ENCODE results near the gene PXN.

Gene PXN

GRCh38 chr12:120225852-120226640 lies 39.5 kb downstream of the PXN start:
- H3K27ac ChIP-seq: no peak overlapping the region
- H3K4me3 ChIP-seq (ENCODE audit: low read depth, low read length): no peak overlapping the region
- H3K27me3 ChIP-seq (replicated peaks): no peaks in the 10 kb centered on the region
- peaks cover 53% of the 10 kb centered on the region for H3K36me3 ChIP-seq (replicated peaks)
- DNase-seq: no peak
- TF ChIP-seq, protein P1, sequence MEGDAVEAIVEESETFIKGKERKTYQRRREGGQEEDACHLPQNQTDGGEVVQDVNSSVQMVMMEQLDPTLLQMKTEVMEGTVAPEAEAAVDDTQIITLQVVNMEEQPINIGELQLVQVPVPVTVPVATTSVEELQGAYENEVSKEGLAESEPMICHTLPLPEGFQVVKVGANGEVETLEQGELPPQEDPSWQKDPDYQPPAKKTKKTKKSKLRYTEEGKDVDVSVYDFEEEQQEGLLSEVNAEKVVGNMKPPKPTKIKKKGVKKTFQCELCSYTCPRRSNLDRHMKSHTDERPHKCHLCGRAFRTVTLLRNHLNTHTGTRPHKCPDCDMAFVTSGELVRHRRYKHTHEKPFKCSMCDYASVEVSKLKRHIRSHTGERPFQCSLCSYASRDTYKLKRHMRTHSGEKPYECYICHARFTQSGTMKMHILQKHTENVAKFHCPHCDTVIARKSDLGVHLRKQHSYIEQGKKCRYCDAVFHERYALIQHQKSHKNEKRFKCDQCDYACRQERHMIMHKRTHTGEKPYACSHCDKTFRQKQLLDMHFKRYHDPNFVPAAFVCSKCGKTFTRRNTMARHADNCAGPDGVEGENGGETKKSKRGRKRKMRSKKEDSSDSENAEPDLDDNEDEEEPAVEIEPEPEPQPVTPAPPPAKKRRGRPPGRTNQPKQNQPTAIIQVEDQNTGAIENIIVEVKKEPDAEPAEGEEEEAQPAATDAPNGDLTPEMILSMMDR (IDR thresholded peaks at IDR 0.05; ENCODE audit: low read depth, low read length, missing control alignments): peak; percentile 28
- in situ Hi-C loops (cut with HindIII; ENCODE audit: low pct_ligation_motif_present, low sequenced_read_pairs): no loop called here

- Histone ChIP-seq H3K27ac (no peak overlapping the region), H3K36me3 (replicated peaks) (peaks cover 62% of the 10 kb centered on the region), H3K27me3 (replicated peaks) (no peaks in the 10 kb centered on the region), H3K4me3 (ENCODE audit: low read depth, low read length) (no peak overlapping the region)
- in situ Hi-C loops (cut with HindIII; ENCODE audit: low pct_ligation_motif_present, low sequenced_read_pairs): no loop called here
- no peak for DNase-seq
- TF ChIP-seq, protein P1 (IDR thresholded peaks at IDR 0.05; ENCODE audit: low read depth, low read length, missing control alignments): no peak
These were observed 40.4 kb downstream of the PXN start for GRCh38 chr12:120225200-120225558.

DNA sequence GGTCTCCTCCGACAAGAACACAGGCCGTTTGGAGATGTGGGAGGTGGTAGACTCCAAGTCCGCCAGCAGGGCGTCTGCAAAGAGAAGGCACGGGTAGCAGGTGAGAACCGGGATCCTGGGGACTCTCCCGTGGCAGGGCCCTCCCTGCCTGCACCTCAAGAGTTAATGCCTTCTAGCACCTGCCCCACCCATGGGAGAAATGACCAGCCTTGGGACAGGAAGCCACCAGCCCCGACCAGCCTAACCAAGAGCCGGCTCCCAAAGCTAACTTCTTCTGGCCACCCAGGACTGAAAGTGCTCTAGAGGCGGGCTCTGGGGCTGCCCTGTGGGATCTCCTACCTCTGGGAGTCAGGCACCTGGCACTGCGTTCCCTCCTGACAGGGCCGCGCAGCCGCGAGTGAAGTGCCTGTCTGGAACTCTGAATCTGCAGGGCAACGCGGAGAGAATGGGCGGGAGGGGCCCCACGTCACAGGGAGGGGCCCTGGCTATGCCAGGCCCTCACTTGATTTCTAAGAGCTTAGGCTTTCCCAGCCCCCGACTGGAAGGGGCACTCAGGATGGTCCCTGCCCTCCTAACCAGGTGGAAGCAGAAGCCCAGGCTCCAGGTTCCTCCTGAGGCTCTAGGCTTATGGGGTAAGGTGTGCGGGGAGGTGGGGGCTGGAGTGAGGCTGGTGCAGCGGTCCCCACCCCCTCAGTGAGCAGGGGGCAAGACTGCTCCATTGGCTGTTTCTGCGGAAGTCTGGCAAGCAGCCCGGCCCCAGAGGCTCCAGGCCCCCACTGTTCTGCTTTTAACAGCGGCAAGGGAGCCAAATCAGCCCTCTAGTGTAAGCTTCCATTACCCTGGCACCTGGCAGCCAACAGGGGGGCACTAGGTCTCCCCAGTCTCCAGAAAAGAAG lies 41.0 kb downstream of the PXN start:
- Histone ChIP-seq H3K36me3 (replicated peaks) (peaks cover 68% of the 10 kb centered on the region), H3K27me3 (replicated peaks) (no peaks in the 10 kb centered on the region), H3K4me3 (ENCODE audit: low read depth, low read length) (no peak overlapping the region), H3K27ac (no peak overlapping the region)
- DNase-seq: no peak
- in situ Hi-C loops (cut with HindIII; ENCODE audit: low pct_ligation_motif_present, low sequenced_read_pairs): no loop called here
- TF ChIP-seq, protein P1 (IDR thresholded peaks at IDR 0.05; ENCODE audit: low read depth, low read length, missing control alignments): peak; percentile 0

DNA sequence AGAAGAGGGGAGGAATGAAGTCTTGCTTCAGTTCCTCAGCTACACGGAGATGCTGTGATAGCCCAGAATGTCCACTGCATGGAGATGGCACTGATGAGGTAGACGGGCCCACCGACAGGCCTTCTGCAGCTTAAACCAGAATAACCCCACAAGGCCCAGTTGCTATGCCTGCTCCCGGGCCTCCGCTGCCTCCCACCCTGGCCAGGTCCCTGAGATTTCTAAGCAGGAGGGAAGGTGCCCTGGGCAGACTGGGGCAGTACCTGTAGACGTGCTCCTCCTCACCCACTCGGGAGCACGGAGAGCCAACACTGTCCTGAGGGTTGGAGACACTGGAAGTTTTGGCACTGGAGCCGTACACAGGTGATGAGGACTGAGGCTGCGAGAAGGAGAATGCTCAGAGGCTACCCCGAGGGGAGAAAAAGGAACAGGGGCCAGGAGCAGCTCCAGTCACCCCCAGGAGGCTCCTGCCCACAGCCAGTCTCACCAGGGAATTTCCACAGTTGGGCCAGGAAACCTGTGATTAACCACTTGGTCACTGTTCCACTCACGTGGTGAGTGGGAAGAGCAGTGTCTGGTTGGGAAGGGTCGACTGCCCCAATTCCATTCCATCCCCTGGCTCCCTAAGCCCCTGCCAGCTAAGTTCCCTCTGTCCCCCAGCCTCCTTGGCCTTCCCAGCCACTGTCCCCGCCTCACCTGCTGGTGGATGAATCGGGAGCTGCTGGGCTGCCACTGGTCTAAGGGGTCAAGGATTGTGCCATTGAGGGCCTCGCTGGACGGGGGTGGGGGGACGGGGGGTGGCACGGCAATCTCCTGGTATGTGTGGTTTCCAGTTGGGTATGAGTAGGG lies 41.8 kb downstream of the PXN start:
- TF ChIP-seq, protein P1 (IDR thresholded peaks at IDR 0.05; ENCODE audit: low read depth, low read length, missing control alignments): no peak

DNA sequence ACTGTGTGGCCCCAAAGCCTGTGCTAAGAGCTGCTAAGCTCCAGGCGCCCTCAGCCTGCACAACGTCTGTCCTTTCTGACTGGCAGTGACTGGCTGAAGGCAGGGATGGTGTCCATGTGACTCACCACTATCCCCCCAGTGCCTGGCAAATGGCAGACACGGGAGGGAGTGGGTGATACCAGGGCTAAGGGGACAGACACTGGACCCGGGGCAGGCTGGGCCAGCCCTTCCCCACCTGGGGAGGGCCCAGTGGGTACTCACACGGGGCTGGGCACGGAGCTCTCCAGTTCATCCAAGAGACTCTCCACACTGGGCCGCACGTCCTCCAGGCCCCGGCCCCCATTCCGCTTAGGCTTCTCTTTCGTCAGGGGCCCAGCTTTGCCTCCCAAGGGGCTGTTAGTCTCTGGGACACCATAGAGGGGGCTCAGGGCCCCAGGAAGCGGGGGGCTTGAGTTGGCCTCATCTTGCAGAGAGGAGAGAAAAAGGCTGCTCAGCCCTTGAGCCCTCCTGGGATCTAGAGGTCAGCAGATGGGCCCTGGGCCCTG lies 43.2 kb downstream of the PXN start:
- peaks cover 84% of the 10 kb centered on the region for H3K36me3 ChIP-seq (replicated peaks)
- in situ Hi-C loops (cut with HindIII; ENCODE audit: low pct_ligation_motif_present, low sequenced_read_pairs): no loop called here

More for the DNA sequence above, 41.8 kb downstream of the PXN start:
- no peak for DNase-seq
- Histone ChIP-seq H3K4me3 (ENCODE audit: low read depth, low read length) (no peak overlapping the region), H3K27ac (no peak overlapping the region), H3K36me3 (replicated peaks) (peaks cover 77% of the 10 kb centered on the region), H3K27me3 (replicated peaks) (no peaks in the 10 kb centered on the region)
- in situ Hi-C loops (cut with HindIII; ENCODE audit: low pct_ligation_motif_present, low sequenced_read_pairs): no loop called here

More for the DNA sequence above, 43.2 kb downstream of the PXN start:
- Histone ChIP-seq H3K4me3 (ENCODE audit: low read depth, low read length) (no peak overlapping the region), H3K27me3 (replicated peaks) (no peaks in the 10 kb centered on the region), H3K27ac (no peak overlapping the region)
- TF ChIP-seq, protein P1 (IDR thresholded peaks at IDR 0.05; ENCODE audit: low read depth, low read length, missing control alignments): no peak
- no peak for DNase-seq
